Stomach (tissue), 9 donors: ENCODE results near the gene GRIA4. TPM values are rescaled to one million over a fixed set of nuclear protein-coding genes. Genes with fewer than 3 reads are reported as not detected.

Experiments used
- DNase-seq, 2 donors: peaks; one replicate each; pipeline versions ENCODE4 v3.0.0 to v3.0.0-alpha.2; 2013 to 2019
- H3K27ac ChIP-seq, 5 donors: fragments of 200-600 bp in 4 of 5; sonication (generic) in 4 of 5; one replicate each; pipeline ENCODE4 v1.5.1; 2013 to 2019; ENCODE audit warnings: mild to moderate bottlenecking in 1 of 5, moderate library complexity in 1 of 5
- H3K27me3 ChIP-seq, 3 donors: fragments of 200-600 bp; sonication (generic); one replicate each; pipeline ENCODE4 v1.5.1; 2017 to 2019; ENCODE audit warnings: mixed run types in 1 of 3
- H3K36me3 ChIP-seq, 4 donors: fragments of 200-600 bp; sonication (generic); 1 replicate in 3 of 4; 2 replicates in 1 of 4; pipeline ENCODE4 v1.5.1; 2016 to 2019
- H3K4me1 ChIP-seq, 4 donors: fragments of 200-600 bp; sonication (generic); one replicate each; pipeline ENCODE4 v1.5.1; 2016 to 2019
- H3K4me3 ChIP-seq, 4 donors: fragments of 200-600 bp; sonication (generic) in 3 of 4; one replicate each; pipeline ENCODE4 v1.5.1; 2016 to 2019; ENCODE audit warnings: mild to moderate bottlenecking in 1 of 4
- H3K9me3 ChIP-seq, 4 donors: fragments of 200-600 bp; sonication (generic); one replicate each; pipeline ENCODE4 v1.5.1; 2016 to 2019
- CTCF ChIP-seq, 7 experiments: fragments of 450-650 bp in 4 of 7; fragments of 200-600 bp in 3 of 7; sonication (generic) in 3 of 7; IDR thresholded peaks; one replicate each; pipeline ENCODE4 v1.5.1; 2016 to 2019; ENCODE audit warnings: antibody characterized with exemption in 7 of 7, control low read depth in 2 of 7, mild to moderate bottlenecking in 1 of 7
- EP300 ChIP-seq: sonication (generic); formaldehyde crosslinking; IDR thresholded peaks from one replicate; pipeline ENCODE4 v1.6.1; 2017; ENCODE audit warnings: antibody characterized with exemption
- POLR2A ChIP-seq, 4 donors: fragments of 450-650 bp; IDR thresholded peaks; one replicate each; pipeline ENCODE4 v1.6.1; 2016; ENCODE audit warnings: antibody characterized with exemption in 4 of 4, control low read depth in 2 of 4, mild to moderate bottlenecking in 1 of 4, moderate library complexity in 1 of 4
- POLR2AphosphoS5 ChIP-seq, 3 donors: sonication (generic); formaldehyde crosslinking; IDR thresholded peaks; one replicate each; pipeline ENCODE4 v1.6.1; 2016; ENCODE audit warnings: antibody characterized with exemption in 3 of 3
- WGBS, 5 donors: extraction: QIAGEN DNeasy Blood & Tissue Kit in 3 of 5; methylation state at CpG; one replicate each; pipeline versions ENCODE4 v1.1.5 to v1.1.7; 2013 to 2018; 5-methylcytosine and 5-hydroxymethylcytosine counted together
- intact Hi-C: fragments of 100-400 bp; cut with DNase I; formaldehyde crosslinking; loops from one replicate; pipeline ENCODE4 v1.15.1; 2023; ENCODE audit warnings: low total_unique reads
- polyA plus RNA-seq, 3 donors: library from polyadenylated mRNA; stranded (reverse); fragments of 200-250 nt; gene quantifications; one replicate each; pipeline ENCODE4 v1.2.3, GENCODE V29; 2013
- total RNA-seq, 5 donors: library from RNA; depleted of rRNA; stranded (reverse); fragments of >200 nt; gene quantifications; one replicate each; pipeline versions ENCODE4 v1.1.0 to v1.2.3, GENCODE V29; 2014 to 2016
- donor health status: healthy with polysubstance abuse.
- donor health status: Bipolar disorder and iron deficiency.
- donor health status: healthy.

GRIA4 gene
- total and polyA plus RNA-seq, 8 donors = under 0.01 to 5.9 (median 2.0) TPM; not detected in 1

- Histone ChIP-seq H3K4me3 (no peak overlapping the region), H3K27ac (no peak overlapping the region), H3K4me1 (no peaks in the 10 kb centered on the region), H3K27me3 (no peaks in the 10 kb centered on the region), H3K9me3 (no peaks in the 10 kb centered on the region), H3K36me3 (no peaks in the 10 kb centered on the region)
- TF ChIP-seq EP300 (no peak), CTCF (IDR thresholded peaks at IDR 0.05) (no peak), POLR2A (IDR thresholded peaks at IDR 0.05) (no peak), POLR2AphosphoS5 (IDR thresholded peaks at IDR 0.05) (no peak)
- WGBS, 5 donors = 42 to 51% (median 49%) methylated on average over 4 of the region's 4 CpGs
- no peak for DNase-seq
- intact Hi-C loops = no loop called here
Measured at GRCh38 chr11:105937331-105937730, 327.5 kb downstream of the GRIA4 start.

GRCh38 chr11:105937738-105938137, 327.9 kb downstream of the GRIA4 start:
- no peaks in the 10 kb centered on the region for H3K27me3 ChIP-seq

GRCh38 chr11:105942921-105943320, 333.0 kb downstream of the GRIA4 start:
- H3K27ac ChIP-seq = no peak overlapping the region
- no peaks in the 10 kb centered on the region for H3K4me1 ChIP-seq
- DNase-seq = no peak
- H3K36me3 ChIP-seq = no peaks in the 10 kb centered on the region
- intact Hi-C loops = no loop called here
- no peaks in the 10 kb centered on the region for H3K9me3 ChIP-seq
- H3K27me3 ChIP-seq = no peaks in the 10 kb centered on the region
- 52 to 71% (median 57%) methylated on average over 2 of the region's 2 CpGs for WGBS, 5 donors
- TF ChIP-seq POLR2A (IDR thresholded peaks at IDR 0.05) = no peak
- TF ChIP-seq CTCF (IDR thresholded peaks at IDR 0.05) = no peak
- TF ChIP-seq EP300 = no peak
- no peak for TF ChIP-seq POLR2AphosphoS5 (IDR thresholded peaks at IDR 0.05)
- H3K4me3 ChIP-seq = no peak overlapping the region

More at GRCh38 chr11:105937738-105938137, 327.9 kb downstream of the GRIA4 start:
- Histone ChIP-seq H3K9me3 (no peaks in the 10 kb centered on the region), H3K4me1 (no peaks in the 10 kb centered on the region), H3K27ac (no peak overlapping the region), H3K4me3 (no peak overlapping the region), H3K36me3 (no peaks in the 10 kb centered on the region)
- intact Hi-C loops = no loop called here
- WGBS, 5 donors = 50 to 67% (median 62%) methylated on average over 2 of the region's 2 CpGs
- TF ChIP-seq POLR2A (IDR thresholded peaks at IDR 0.05) (no peak), POLR2AphosphoS5 (IDR thresholded peaks at IDR 0.05) (no peak), EP300 (no peak), CTCF (IDR thresholded peaks at IDR 0.05) (no peak)
- no peak for DNase-seq

GRCh38 chr11:105948918-105949590, 339.2 kb downstream of the GRIA4 start:
- Histone ChIP-seq H3K4me1 (no peaks in the 10 kb centered on the region), H3K4me3 (no peak overlapping the region), H3K36me3 (no peaks in the 10 kb centered on the region), H3K27me3 (no peaks in the 10 kb centered on the region), H3K27ac (no peak overlapping the region), H3K9me3 (no peaks in the 10 kb centered on the region)
- 14 to 33% (median 23%) methylated on average over 4 of the region's 4 CpGs for WGBS, 5 donors
- no peak for TF ChIP-seq EP300
- TF ChIP-seq POLR2A (IDR thresholded peaks at IDR 0.05) = no peak
- TF ChIP-seq CTCF (IDR thresholded peaks at IDR 0.05) = no peak
- TF ChIP-seq POLR2AphosphoS5 (IDR thresholded peaks at IDR 0.05) = no peak
- no peak for DNase-seq
- intact Hi-C loops = no loop called here
